Muscle layer of duodenum (tissue), 2 donors: ENCODE measurements around the gene LILRA5.

ENCODE experiments used
- H3K27ac ChIP-seq: one replicate; pipeline ENCODE4 v1.7.0; 2013; ENCODE audit warnings: mild to moderate bottlenecking, low read length
- H3K27me3 ChIP-seq: one replicate; pipeline ENCODE4 v1.7.0; 2013; ENCODE audit warnings: low read depth, mild to moderate bottlenecking, control low read depth, low read length
- H3K36me3 ChIP-seq, 2 donors: one replicate each; pipeline ENCODE4 v1.7.0; 2013; ENCODE audit warnings: low read length in 2 of 2, control low read depth in 1 of 2, mild to moderate bottlenecking in 1 of 2; ENCODE audit not compliant: insufficient read depth in 2 of 2, control insufficient read depth in 1 of 2
- H3K4me1 ChIP-seq, 2 donors: one replicate each; pipeline ENCODE4 v1.7.0; 2013; ENCODE audit warnings: low read length in 2 of 2, mild to moderate bottlenecking in 2 of 2, control low read depth in 1 of 2, moderate library complexity in 1 of 2; ENCODE audit not compliant: insufficient read depth in 2 of 2, control insufficient read depth in 1 of 2
- H3K4me3 ChIP-seq, 2 donors: one replicate each; pipeline ENCODE4 v1.7.0; 2013; ENCODE audit warnings: low read length in 2 of 2, low read depth in 1 of 2, mild to moderate bottlenecking in 1 of 2
- H3K9me3 ChIP-seq, 2 donors: one replicate each; pipeline ENCODE4 v1.7.0; 2013; ENCODE audit warnings: low read length in 2 of 2, control low read depth in 1 of 2, mild to moderate bottlenecking in 1 of 2; ENCODE audit not compliant: control insufficient read depth in 1 of 2
- donor health status: healthy.

Gene LILRA5

GRCh38 chr19:54266133-54266532 lies 46.8 kb downstream of the LILRA5 start:
- no peaks in the 10 kb centered on the region for H3K36me3 ChIP-seq

GRCh38 chr19:54262470-54262869 lies 50.5 kb downstream of the LILRA5 start:
- Histone ChIP-seq H3K4me1 (no peaks in the 10 kb centered on the region), H3K4me3 (no peak overlapping the region), H3K27ac (no peak overlapping the region), H3K9me3 (no peaks in the 10 kb centered on the region), H3K36me3 (no peaks in the 10 kb centered on the region), H3K27me3 (no peaks in the 10 kb centered on the region)

More at GRCh38 chr19:54266133-54266532, 46.8 kb downstream of the LILRA5 start:
- Histone ChIP-seq H3K9me3 (no peaks in the 10 kb centered on the region), H3K27ac (no peak overlapping the region), H3K27me3 (no peaks in the 10 kb centered on the region), H3K4me1 (no peaks in the 10 kb centered on the region), H3K4me3 (no peak overlapping the region)

- Histone ChIP-seq H3K36me3 (no peaks in the 10 kb centered on the region), H3K4me1 (no peaks in the 10 kb centered on the region), H3K9me3 (no peaks in the 10 kb centered on the region), H3K27me3 (no peaks in the 10 kb centered on the region), H3K27ac (no peak overlapping the region), H3K4me3 (no peak overlapping the region)
Measured at GRCh38 chr19:54262066-54262465, 50.9 kb downstream of the LILRA5 start.

GRCh38 chr19:54257116-54257480 lies 55.9 kb downstream of the LILRA5 start, which contains the start of gene LILRB5:
LILRB5 (minus strand) TSS chr19:54257273; CDS start chr19:54257193, 80 bp downstream.
- Histone ChIP-seq H3K9me3 (no peaks in the 10 kb centered on the region), H3K4me1 (no peaks in the 10 kb centered on the region), H3K27ac (no peak within 1 kb of the TSS), H3K36me3 (no peaks in the 10 kb centered on the region), H3K4me3 (no peak within 1 kb of the TSS), H3K27me3 (no peaks in the 10 kb centered on the region)
